Measurements from ENCODE around the gene ATXN7L1.
A peak's percentile ranks its signal among the peaks of the same experiment; 100 is the strongest.
"Not testable (repeated sequence)": the region's sequence is repeated elsewhere in the genome, so short reads cannot be mapped to it uniquely, and the experiment has no call there.

ATXN7L1 gene

GRCh38 chr7:105611856-105612775 lies 264.3 kb downstream of the ATXN7L1 start:
- no peak for ATAC-seq

- no peak for ATAC-seq
Observed at GRCh38 chr7:105610165-105610930, 266.1 kb downstream of the ATXN7L1 start.

GRCh38 chr7:105602325-105603305 lies 273.8 kb downstream of the ATXN7L1 start:
- ATAC-seq: no peak

- no peak for ATAC-seq
Observed at GRCh38 chr7:105600720-105601550, 275.5 kb downstream of the ATXN7L1 start.

- ATAC-seq: no peak
Observed at GRCh38 chr7:105599551-105599950, 276.8 kb downstream of the ATXN7L1 start.

- not testable (repeated sequence) for ATAC-seq
Observed at GRCh38 chr7:105599080-105599479, 277.3 kb downstream of the ATXN7L1 start.

GRCh38 chr7:105596866-105597265 lies 279.5 kb downstream of the ATXN7L1 start:
- ATAC-seq: no peak

GRCh38 chr7:105594034-105594433 lies 282.4 kb downstream of the ATXN7L1 start:
- no peak for ATAC-seq

GRCh38 chr7:105591522-105591921 lies 284.9 kb downstream of the ATXN7L1 start:
- no peak for ATAC-seq

- ATAC-seq: no peak
Observed at GRCh38 chr7:105590793-105591192, 285.6 kb downstream of the ATXN7L1 start.

GRCh38 chr7:105589356-105590077 lies 286.9 kb downstream of the ATXN7L1 start:
- ATAC-seq: peak; percentile 92

- ATAC-seq: peak in 1 of 2 donors; percentile 33
Observed at GRCh38 chr7:105587909-105588635, 288.3 kb downstream of the ATXN7L1 start.

GRCh38 chr7:105585850-105586500 lies 290.4 kb downstream of the ATXN7L1 start:
- ATAC-seq: no peak

- ATAC-seq: no peak
Observed at GRCh38 chr7:105584165-105584564, 292.2 kb downstream of the ATXN7L1 start.

- ATAC-seq: no peak
Observed at GRCh38 chr7:105583061-105583460, 293.3 kb downstream of the ATXN7L1 start.

- peak; percentile 41 to 70 for ATAC-seq
Observed at GRCh38 chr7:105581066-105581811, 295.2 kb downstream of the ATXN7L1 start, which contains the start of gene EFCAB10. Gene EFCAB10, minus strand, starts transcription at chr7:105581493. Its CDS starts 30 bp downstream, at chr7:105581463.

GRCh38 chr7:105580022-105580740 lies 296.2 kb downstream of the ATXN7L1 start:
- no peak for ATAC-seq

GRCh38 chr7:105578496-105578895 lies 297.9 kb downstream of the ATXN7L1 start:
- ATAC-seq: no peak

All from activated CD4-positive, CD25-positive, alpha-beta regulatory T cell treated with anti-CD3 and anti-CD28 coated beads, Interleukin-2, amount 50 U/mL, for 24 hours (primary cell).